ENCODE results near the gene MRC1. TPM values are rescaled to one million over a fixed set of nuclear protein-coding genes. Genes with fewer than 3 reads are reported as not detected.

MRC1 gene
- total RNA-seq, 6 donors from 2014 or later = 77.4 to 493 (median 121) TPM

DNA sequence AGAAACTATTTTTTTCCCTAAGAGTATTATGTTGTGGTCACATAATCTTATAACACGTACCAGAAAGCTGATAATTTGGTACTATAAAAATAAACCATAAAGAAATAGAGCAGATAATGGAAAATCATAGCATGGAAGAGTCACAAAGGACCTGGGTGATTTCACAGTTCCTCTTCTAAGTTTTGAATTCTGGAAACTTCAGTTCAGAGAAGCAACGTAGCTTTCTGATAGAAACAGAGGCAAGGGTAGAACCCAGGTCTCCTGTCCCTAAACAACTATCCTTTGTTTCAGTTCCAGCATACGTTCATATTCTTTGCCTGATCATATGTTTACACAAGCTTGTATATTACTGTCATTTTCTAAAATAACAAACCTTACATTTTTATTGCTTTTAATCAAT is 47.9 kb downstream of the MRC1 start:
- no peak for TF ChIP-seq EP300 (IDR thresholded peaks at IDR 0.05)
- no peak for TF ChIP-seq POLR2A (IDR thresholded peaks at IDR 0.05)
- TF ChIP-seq, protein P1, sequence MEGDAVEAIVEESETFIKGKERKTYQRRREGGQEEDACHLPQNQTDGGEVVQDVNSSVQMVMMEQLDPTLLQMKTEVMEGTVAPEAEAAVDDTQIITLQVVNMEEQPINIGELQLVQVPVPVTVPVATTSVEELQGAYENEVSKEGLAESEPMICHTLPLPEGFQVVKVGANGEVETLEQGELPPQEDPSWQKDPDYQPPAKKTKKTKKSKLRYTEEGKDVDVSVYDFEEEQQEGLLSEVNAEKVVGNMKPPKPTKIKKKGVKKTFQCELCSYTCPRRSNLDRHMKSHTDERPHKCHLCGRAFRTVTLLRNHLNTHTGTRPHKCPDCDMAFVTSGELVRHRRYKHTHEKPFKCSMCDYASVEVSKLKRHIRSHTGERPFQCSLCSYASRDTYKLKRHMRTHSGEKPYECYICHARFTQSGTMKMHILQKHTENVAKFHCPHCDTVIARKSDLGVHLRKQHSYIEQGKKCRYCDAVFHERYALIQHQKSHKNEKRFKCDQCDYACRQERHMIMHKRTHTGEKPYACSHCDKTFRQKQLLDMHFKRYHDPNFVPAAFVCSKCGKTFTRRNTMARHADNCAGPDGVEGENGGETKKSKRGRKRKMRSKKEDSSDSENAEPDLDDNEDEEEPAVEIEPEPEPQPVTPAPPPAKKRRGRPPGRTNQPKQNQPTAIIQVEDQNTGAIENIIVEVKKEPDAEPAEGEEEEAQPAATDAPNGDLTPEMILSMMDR (IDR thresholded peaks at IDR 0.05) = no peak
- TF ChIP-seq POLR2AphosphoS5 (IDR thresholded peaks at IDR 0.05) = no peak
- ATAC-seq (ENCODE audit: low FRiP score in 2 of 2) (no peak), DNase-seq (no peak)
- 55 to 62% methylated on average over 3 of the region's 3 CpGs for WGBS, 2 donors
- Histone ChIP-seq H3K36me3 (no peaks in the 10 kb centered on the region), H3K27me3 (no peaks in the 10 kb centered on the region), H3K27ac (no peak overlapping the region), H3K9me3 (no peaks in the 10 kb centered on the region), H3K4me3 (no peak overlapping the region), H3K4me1 (no peaks in the 10 kb centered on the region)

DNA sequence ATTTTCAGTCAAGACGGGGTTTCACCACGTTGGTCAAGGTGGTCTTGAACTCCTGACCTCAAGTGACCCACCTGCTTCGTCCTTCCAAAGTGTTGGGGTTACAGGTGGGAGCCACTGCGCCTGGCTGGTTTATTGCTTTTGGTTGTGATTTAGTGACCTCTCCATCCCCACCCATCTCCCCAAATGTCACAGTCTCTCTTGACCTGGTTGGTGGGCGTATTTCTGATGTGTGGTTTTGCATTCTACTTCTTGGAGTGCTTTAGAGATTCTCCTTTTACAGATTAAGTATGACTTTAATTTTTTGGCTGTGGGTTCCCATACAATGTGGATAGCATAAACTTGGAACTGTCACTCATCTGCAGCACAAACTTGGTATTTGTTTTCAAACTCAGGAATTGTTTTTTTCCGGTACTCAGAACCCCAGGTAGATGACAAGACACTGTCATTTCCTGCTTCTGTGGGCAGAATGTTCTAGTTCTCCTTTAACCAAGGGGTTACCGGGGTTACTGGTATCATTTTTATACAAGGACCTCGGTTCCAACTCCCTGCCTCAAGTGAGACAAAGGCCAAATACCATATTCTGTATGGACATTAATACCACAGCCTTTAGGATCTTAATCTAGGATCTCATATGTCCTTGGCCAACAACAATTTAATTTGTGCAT is 50.5 kb downstream of the MRC1 start:
- ATAC-seq (ENCODE audit: low FRiP score in 2 of 2) = no peak
- TF ChIP-seq EP300 (IDR thresholded peaks at IDR 0.05) (no peak), POLR2AphosphoS5 (IDR thresholded peaks at IDR 0.05) (no peak), POLR2A (IDR thresholded peaks at IDR 0.05) (no peak)
- TF ChIP-seq, protein P1 (IDR thresholded peaks at IDR 0.05) = no peak
- DNase-seq = no peak
- Histone ChIP-seq H3K4me3 (no peak overlapping the region), H3K27ac (no peak overlapping the region), H3K27me3 (no peaks in the 10 kb centered on the region), H3K9me3 (no peaks in the 10 kb centered on the region), H3K4me1 (no peaks in the 10 kb centered on the region), H3K36me3 (no peaks in the 10 kb centered on the region)
- WGBS, 2 donors = 83 to 85% methylated on average over 8 of the region's 8 CpGs

DNA sequence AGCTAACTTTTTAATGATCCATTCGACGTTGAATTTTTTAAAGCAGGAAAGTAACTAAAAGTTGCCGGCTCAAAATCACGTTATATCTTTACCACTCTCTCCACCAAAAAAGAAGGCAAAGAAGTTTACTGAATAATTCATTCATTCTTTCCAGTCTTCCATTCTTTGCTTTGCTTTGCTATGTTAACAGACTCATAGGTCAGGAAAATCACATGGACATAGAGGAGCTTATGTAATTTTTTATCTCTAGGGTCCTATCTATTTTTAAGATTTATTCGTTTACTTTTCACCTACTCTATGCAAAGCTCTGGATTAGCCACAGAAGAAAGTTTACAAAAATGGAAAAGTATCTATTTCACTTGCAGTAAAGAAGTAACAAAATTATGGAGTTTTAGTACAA is 52.6 kb downstream of the MRC1 start:
- H3K9me3 ChIP-seq = no peaks in the 10 kb centered on the region
- H3K27me3 ChIP-seq = no peaks in the 10 kb centered on the region
- TF ChIP-seq EP300 (IDR thresholded peaks at IDR 0.05) = no peak
- no peak for TF ChIP-seq POLR2A (IDR thresholded peaks at IDR 0.05)
- no peak for TF ChIP-seq POLR2AphosphoS5 (IDR thresholded peaks at IDR 0.05)
- TF ChIP-seq, protein P1 (IDR thresholded peaks at IDR 0.05) = no peak
- DNase-seq = no peak
- no peaks in the 10 kb centered on the region for H3K36me3 ChIP-seq
- ATAC-seq (ENCODE audit: low FRiP score in 2 of 2) = no peak
- no peak overlapping the region for H3K27ac ChIP-seq
- 90 to 94% methylated on average over 5 of the region's 5 CpGs for WGBS, 2 donors
- H3K4me1 ChIP-seq = no peaks in the 10 kb centered on the region
- no peak overlapping the region for H3K4me3 ChIP-seq

DNA sequence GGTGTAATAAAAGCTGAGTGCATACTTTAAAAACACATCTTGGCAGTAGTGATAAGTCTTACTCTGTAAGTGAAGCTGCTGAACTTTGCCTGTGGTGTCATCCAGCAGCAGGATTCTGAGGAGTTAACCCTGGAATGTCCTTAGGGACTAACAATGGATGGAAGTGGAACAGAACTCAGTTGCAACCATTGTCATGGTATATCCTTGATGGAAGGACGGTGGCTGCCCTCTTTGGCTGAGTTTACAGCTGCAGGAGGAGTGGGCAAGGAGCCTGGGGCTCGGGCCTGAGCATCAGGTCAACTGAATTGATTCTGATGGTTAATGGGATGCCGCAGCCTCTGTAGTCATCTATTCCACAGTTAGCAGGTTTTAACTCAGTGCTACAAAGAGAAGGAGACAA is 56.2 kb downstream of the MRC1 start:
- H3K36me3 ChIP-seq = no peaks in the 10 kb centered on the region
- ATAC-seq (ENCODE audit: low FRiP score in 2 of 2) = no peak
- no peaks in the 10 kb centered on the region for H3K27me3 ChIP-seq
- H3K27ac ChIP-seq = no peak overlapping the region
- no peaks in the 10 kb centered on the region for H3K4me1 ChIP-seq
- DNase-seq = no peak
- 66 to 69% methylated on average over 3 of the region's 3 CpGs for WGBS, 2 donors
- H3K9me3 ChIP-seq = no peaks in the 10 kb centered on the region
- TF ChIP-seq EP300 (IDR thresholded peaks at IDR 0.05) (no peak), POLR2AphosphoS5 (IDR thresholded peaks at IDR 0.05) (no peak), POLR2A (IDR thresholded peaks at IDR 0.05) (no peak)
- TF ChIP-seq, protein P1 (IDR thresholded peaks at IDR 0.05) = no peak
- H3K4me3 ChIP-seq = no peak overlapping the region

DNA sequence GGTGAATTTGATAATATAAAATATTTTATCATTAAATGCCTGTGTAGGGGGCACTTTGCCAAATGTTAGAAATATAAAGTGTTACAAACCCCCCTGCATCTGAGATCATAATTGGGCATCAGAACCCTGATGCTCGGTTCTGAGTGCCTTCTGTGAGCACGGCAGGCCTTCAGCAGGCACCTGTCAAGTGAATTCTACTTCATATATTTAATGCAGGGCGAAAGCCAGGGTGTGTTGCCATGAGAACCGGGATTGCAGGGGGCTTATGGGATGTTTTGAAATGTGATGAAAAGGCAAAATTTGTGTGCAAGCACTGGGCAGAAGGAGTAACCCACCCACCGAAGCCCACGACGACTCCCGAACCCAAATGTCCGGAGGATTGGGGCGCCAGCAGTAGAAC is 57.2 kb downstream of the MRC1 start:
- TF ChIP-seq POLR2A (IDR thresholded peaks at IDR 0.05) = no peak
- TF ChIP-seq POLR2AphosphoS5 (IDR thresholded peaks at IDR 0.05) = no peak
- TF ChIP-seq, protein P1 (IDR thresholded peaks at IDR 0.05) = no peak
- no peak for TF ChIP-seq EP300 (IDR thresholded peaks at IDR 0.05)
- Histone ChIP-seq H3K9me3 (no peaks in the 10 kb centered on the region), H3K4me1 (no peaks in the 10 kb centered on the region), H3K4me3 (no peak overlapping the region), H3K27ac (no peak overlapping the region), H3K36me3 (no peaks in the 10 kb centered on the region), H3K27me3 (no peaks in the 10 kb centered on the region)
- 89 to 92% methylated on average over 10 of the region's 10 CpGs for WGBS, 2 donors
- no peak for DNase-seq
- ATAC-seq (ENCODE audit: low FRiP score in 2 of 2) = no peak
